IMR-90 (cell line): ENCODE measurements around the gene SPAG4. TPM values are rescaled to one million over a fixed set of nuclear protein-coding genes. Genes with fewer than 3 reads are reported as not detected.

Source experiments
- ATAC-seq: fragments of 200-7000 bp; cut with Tn5 transposase; 2 replicates; pipeline ENCODE4 v1.9.1; 2020; ENCODE audit warnings: low read depth, mild to moderate bottlenecking, moderate library complexity
- BruUV-seq: library from RNA; stranded (reverse); fragments of 400-500 nt; replicated peaks from 2 replicates; lab custom pipeline; 2021; lab: Mats Ljungman, UMichigan
- CTCF ChIA-PET: fragments of 300-600 bp; formaldehyde crosslinking; extraction: SDS; loops from one replicate; lab custom pipeline; 2021; ENCODE audit warnings: antibody characterized with exemption; lab: Yijun Ruan, JAX
- POLR2A ChIA-PET: fragments of 300-600 bp; sonication (Branson Sonifier 250); formaldehyde crosslinking; loops from one replicate; lab custom pipeline; 2022; ENCODE audit warnings: antibody characterized with exemption; ENCODE audit not compliant: unreplicated experiment; lab: Charles Lee
- DNase-seq: peaks from one replicate; pipeline ENCODE4 v3.0.0; 2013
- H2AFZ ChIP-seq: replicated peaks from 2 replicates; pipeline ENCODE3; 2013; ENCODE audit warnings: low read length, mild to moderate bottlenecking; ENCODE audit not compliant: poor library complexity
- H2AK5ac ChIP-seq: 2 replicates; pipeline ENCODE4 v1.6.1; 2013; ENCODE audit warnings: low read depth, low read length, inconsistent platforms
- H2AK9ac ChIP-seq: replicated peaks from 2 replicates; pipeline ENCODE3; 2013; ENCODE audit warnings: mild to moderate bottlenecking, low read depth, low read length, moderate library complexity; ENCODE audit not compliant: poor library complexity
- H2BK120ac ChIP-seq: 2 replicates; pipeline ENCODE4 v1.6.1; 2013; ENCODE audit warnings: low read depth, low read length, inconsistent platforms
- H2BK15ac ChIP-seq: 3 replicates; pipeline ENCODE4 v1.6.1; 2013; ENCODE audit warnings: low read depth, low read length, inconsistent platforms
- H2BK20ac ChIP-seq: 2 replicates; pipeline ENCODE4 v1.6.1; 2013; ENCODE audit warnings: low read depth, mild to moderate bottlenecking, inconsistent platforms, low read length, moderate library complexity
- H2BK5ac ChIP-seq: 2 replicates; pipeline ENCODE4 v1.6.1; 2013; ENCODE audit warnings: mild to moderate bottlenecking, low read depth, low read length, inconsistent platforms; ENCODE audit not compliant: poor library complexity, severe bottlenecking
- H3K14ac ChIP-seq: replicated peaks from 2 replicates; pipeline ENCODE4 v1.6.1; 2013; ENCODE audit warnings: low read depth, low read length, inconsistent platforms
- H3K18ac ChIP-seq: 2 replicates; pipeline ENCODE4 v1.6.1; 2013; ENCODE audit warnings: low read depth, low read length, control low read depth
- H3K23ac ChIP-seq: 2 replicates; pipeline ENCODE4 v1.6.1; 2013; ENCODE audit warnings: low read depth, low read length, inconsistent platforms
- H3K27ac ChIP-seq: 2 replicates; pipeline ENCODE4 v1.5.1; 2013; ENCODE audit warnings: mild to moderate bottlenecking, control low read depth, low read length; ENCODE audit not compliant: insufficient read depth
- H3K27me3 ChIP-seq: 2 replicates; pipeline ENCODE4 v1.6.1; 2013; ENCODE audit warnings: low read length; ENCODE audit not compliant: control insufficient read depth, insufficient read depth
- H3K36me3 ChIP-seq: 2 replicates; pipeline ENCODE4 v1.6.1; 2013; ENCODE audit warnings: low read length, mixed read lengths; ENCODE audit not compliant: control insufficient read depth, insufficient read depth
- H3K4ac ChIP-seq: 2 replicates; pipeline ENCODE4 v1.6.1; 2013; ENCODE audit warnings: low read depth, low read length, inconsistent platforms
- H3K4me1 ChIP-seq: 2 replicates; pipeline ENCODE4 v1.6.1; 2013; ENCODE audit warnings: low read length, mixed read lengths; ENCODE audit not compliant: control insufficient read depth, insufficient read depth
- H3K4me2 ChIP-seq: 2 replicates; pipeline ENCODE4 v1.6.1; 2013; ENCODE audit warnings: low read depth, mild to moderate bottlenecking, control low read depth, low read length, moderate library complexity
- H3K4me3 ChIP-seq: 2 replicates; pipeline ENCODE4 v1.5.1; 2013; ENCODE audit warnings: low read depth, mild to moderate bottlenecking, control low read depth, low read length, moderate library complexity; ENCODE audit not compliant: insufficient read depth
- H3K56ac ChIP-seq: 2 replicates; pipeline ENCODE4 v1.6.1; 2013; ENCODE audit warnings: low read length, inconsistent platforms; ENCODE audit not compliant: insufficient read depth; ENCODE audit errors: extremely low read depth
- H3K79me1 ChIP-seq, 2 experiments: 2 replicates each; pipeline ENCODE4 v1.6.1; 2013; ENCODE audit warnings: low read length in 2 of 2, inconsistent platforms in 1 of 2, low read depth in 1 of 2
- H3K9ac ChIP-seq: 2 replicates; pipeline ENCODE4 v1.6.1; 2013; ENCODE audit warnings: low read depth, low read length, control low read depth
- H3K9me1 ChIP-seq: 2 replicates; pipeline ENCODE4 v1.6.1; 2013; ENCODE audit warnings: low read length, inconsistent platforms; ENCODE audit not compliant: insufficient read depth
- H3K9me3 ChIP-seq: 2 replicates; pipeline ENCODE4 v1.6.1; 2013; ENCODE audit warnings: low read length; ENCODE audit not compliant: control insufficient read depth, insufficient read depth
- H4K20me1 ChIP-seq: 2 replicates; pipeline ENCODE4 v1.6.1; 2013; ENCODE audit warnings: low read length, inconsistent platforms; ENCODE audit not compliant: insufficient read depth
- H4K5ac ChIP-seq: 2 replicates; pipeline ENCODE4 v1.6.1; 2013; ENCODE audit warnings: mild to moderate bottlenecking, low read depth, low read length, control low read depth
- H4K8ac ChIP-seq, 2 experiments: 2 replicates each; pipeline ENCODE4 v1.6.1; 2013; ENCODE audit warnings: low read depth in 2 of 2, low read length in 2 of 2, control low read depth in 1 of 2, inconsistent platforms in 1 of 2
- H4K91ac ChIP-seq: 2 replicates; pipeline ENCODE4 v1.6.1; 2013; ENCODE audit warnings: low read depth, low read length, inconsistent platforms; ENCODE audit not compliant: insufficient read depth
- BHLHE40 ChIP-seq: fragments of 150-350 bp; IDR thresholded peaks from 2 replicates; pipeline ENCODE4 v1.6.1; 2016; ENCODE audit warnings: mild to moderate bottlenecking, low read depth, low read length
- CEBPB ChIP-seq: IDR thresholded peaks from 2 replicates; pipeline ENCODE4 v1.6.1; 2012; ENCODE audit warnings: low read depth, low read length, improper control_type of control experiment
- CHD1 ChIP-seq: IDR thresholded peaks from 2 replicates; pipeline ENCODE4 v1.6.1; 2012; ENCODE audit warnings: low read depth, low read length, improper control_type of control experiment
- FOS ChIP-seq: fragments of 150-350 bp; IDR thresholded peaks from 2 replicates; pipeline ENCODE4 v1.6.1; 2016; ENCODE audit warnings: low read depth, low read length
- MAFK ChIP-seq: IDR thresholded peaks from 2 replicates; pipeline ENCODE4 v1.6.1; 2012; ENCODE audit warnings: low read depth, low read length, improper control_type of control experiment
- MAZ ChIP-seq: IDR thresholded peaks from 2 replicates; pipeline ENCODE4 v1.6.1; 2012; ENCODE audit warnings: low read depth, mild to moderate bottlenecking, low read length, improper control_type of control experiment, moderate library complexity, borderline replicate concordance
- NFE2L2 ChIP-seq: fragments of 150-350 bp; IDR thresholded peaks from 2 replicates; pipeline ENCODE4 v1.6.1; 2016; ENCODE audit warnings: low read depth, mild to moderate bottlenecking, low read length
- POLR2A ChIP-seq: IDR thresholded peaks from 2 replicates; pipeline ENCODE4 v1.6.1; 2012; ENCODE audit warnings: mild to moderate bottlenecking, low read depth, low read length
- RAD21 ChIP-seq: IDR thresholded peaks from 2 replicates; pipeline ENCODE4 v1.6.1; 2012; ENCODE audit warnings: low read length, improper control_type of control experiment
- RCOR1 ChIP-seq: IDR thresholded peaks from 2 replicates; pipeline ENCODE4 v1.6.1; 2012; ENCODE audit warnings: mild to moderate bottlenecking, low read length, improper control_type of control experiment; ENCODE audit not compliant: insufficient replicate concordance
- RFX5 ChIP-seq: IDR thresholded peaks from 2 replicates; pipeline ENCODE4 v1.8.0; 2012; ENCODE audit warnings: low read depth, mild to moderate bottlenecking, low read length, moderate library complexity
- SMC3 ChIP-seq: fragments of 150-350 bp; IDR thresholded peaks from 2 replicates; pipeline ENCODE4 v1.6.1; 2016; ENCODE audit warnings: low read depth, mild to moderate bottlenecking, antibody characterized with exemption, low read length, moderate library complexity
- USF2 ChIP-seq: fragments of 150-350 bp; IDR thresholded peaks from 2 replicates; pipeline ENCODE4 v1.6.1; 2017; ENCODE audit warnings: mild to moderate bottlenecking, antibody characterized with exemption, low read length, low read depth
- WGBS, 2 experiments: methylation state at CpG; one replicate each; pipeline versions ENCODE4 v1.1.5 to v1.1.7; 2013; ENCODE audit warnings: missing lambda C conversion rate in 2 of 2; ENCODE audit not compliant: insufficient read length in 1 of 2; ENCODE audit errors: extremely low coverage in 2 of 2; 5-methylcytosine and 5-hydroxymethylcytosine counted together
- dilution Hi-C: fragments of 300-500 bp; cut with HindIII; formaldehyde crosslinking; loops from one replicate; pipeline ENCODE4 v1.14.3; 2018; ENCODE audit warnings: low sequenced_read_pairs; ENCODE audit not compliant: unreplicated experiment
- in situ Hi-C: fragments of 300-500 bp; cut with MboI; formaldehyde crosslinking; loops from 3 replicates; pipeline ENCODE4 v1.14.3; 2019; ENCODE audit warnings: low sequenced_read_pairs, inconsistent platforms, mixed read lengths
- intact Hi-C: fragments of 100-400 bp; cut with micrococcal nuclease; formaldehyde crosslinking; loops from 2 replicates; pipeline ENCODE4 v1.10.0; 2022
- polyA plus RNA-seq, 3 experiments: library from polyadenylated mRNA; depleted of rRNA; stranded (reverse); fragments of >200 nt; gene quantifications; 2 replicates each; pipeline ENCODE4 v1.2.3, GENCODE V29; 2012; ENCODE audit warnings: low replicate concordance in 1 of 3
- total RNA-seq: library from RNA; depleted of rRNA; stranded (reverse); fragments of >200 nt; gene quantifications from 2 replicates; pipeline ENCODE4 v1.2.3, GENCODE V29; 2012

Gene SPAG4
- total and polyA plus RNA-seq, 2 of the 4 experiments (the other 2 are of a cell fraction), result 1.8 to 5.5 TPM

- ChIA-PET CTCF (no interaction called here), POLR2A (no interaction called here)
- H3K4ac ChIP-seq, result no peak overlapping the region
- H3K56ac ChIP-seq, result no peak overlapping the region
- no peak overlapping the region for H3K4me3 ChIP-seq
- no peaks in the 10 kb centered on the region for H3K36me3 ChIP-seq
- H4K91ac ChIP-seq, result no peak overlapping the region
- no peaks in the 10 kb centered on the region for H3K79me1 ChIP-seq
- BruUV-seq, result no TSS peak
- H3K9ac ChIP-seq, result no peak overlapping the region
- no peak for TF ChIP-seq BHLHE40
- TF ChIP-seq POLR2A, result no peak
- TF ChIP-seq FOS, result no peak
- no peak for TF ChIP-seq RAD21
- TF ChIP-seq RFX5, result no peak
- no peak for TF ChIP-seq MAZ
- TF ChIP-seq CHD1, result no peak
- TF ChIP-seq USF2, result no peak
- TF ChIP-seq NFE2L2, result no peak
- no peak for TF ChIP-seq RCOR1
- no peak for TF ChIP-seq MAFK
- no peak for TF ChIP-seq SMC3
- no peak for TF ChIP-seq CEBPB
- ATAC-seq (no peak), DNase-seq (no peak)
- no peak overlapping the region for H2BK20ac ChIP-seq
- no peak overlapping the region for H2BK120ac ChIP-seq
- no peak overlapping the region for H2AK5ac ChIP-seq
- H2BK15ac ChIP-seq, result no peak overlapping the region
- no peak overlapping the region for H2AFZ ChIP-seq
- intact Hi-C loops, result no loop called here
- no peaks in the 10 kb centered on the region for H3K9me3 ChIP-seq
- no peak overlapping the region for H3K4me2 ChIP-seq
- peaks cover 33% of the 10 kb centered on the region for H3K27me3 ChIP-seq
- H2AK9ac ChIP-seq, result no peak overlapping the region
- H3K18ac ChIP-seq, result no peak overlapping the region
- dilution Hi-C loops, result no loop called here
- H4K5ac ChIP-seq, result no peak overlapping the region
- H4K8ac ChIP-seq, result no peak overlapping the region
- H2BK5ac ChIP-seq, result no peak overlapping the region
- in situ Hi-C loops, result no loop called here
- H3K23ac ChIP-seq, result no peak overlapping the region
- H3K4me1 ChIP-seq, result no peaks in the 10 kb centered on the region
- H3K9me1 ChIP-seq, result no peaks in the 10 kb centered on the region; the same call in 1 of the 2 replicates
- 73% methylated on average over 12 of the region's 17 CpGs; no CpG with 5 or more reads in 1 of the 2 experiments for WGBS, 2 experiments
- no peak overlapping the region for H3K14ac ChIP-seq
- no peaks in the 10 kb centered on the region; the same call in 1 of the 2 replicates for H4K20me1 ChIP-seq
- H3K27ac ChIP-seq, result no peak overlapping the region
Observed at GRCh38 chr20:35595456-35595855, 20.2 kb upstream of the SPAG4 start.
